ENCODE data around the gene SECISBP2.

The SECISBP2 gene

GRCh38 chr9:89388084-89388867 lies 70.0 kb downstream of the SECISBP2 start:
- WGBS (ENCODE audit: insufficient coverage, insufficient read length): no CpG with 5 or more reads among the region's 19 CpGs
- H3K4me1 ChIP-seq (ENCODE audit: control insufficient read depth, insufficient read depth, low read length): no peaks in the 10 kb centered on the region
- H3K27me3 ChIP-seq (ENCODE audit: control insufficient read depth, insufficient read depth, low read length): no peaks in the 10 kb centered on the region
- no peak overlapping the region for H3K27ac ChIP-seq (ENCODE audit: low read length)
- no peaks in the 10 kb centered on the region for H3K9me3 ChIP-seq (ENCODE audit: control insufficient read depth, insufficient read depth, low read length)
- H3K4me3 ChIP-seq (ENCODE audit: low read length): no peak overlapping the region; the same call in 1 of the 2 replicates
- no peak for DNase-seq (ENCODE audit: low read depth, low spot score)
- H3K36me3 ChIP-seq (ENCODE audit: control insufficient read depth, insufficient read depth, low read length): peaks cover 39% of the 10 kb centered on the region

GRCh38 chr9:89388868-89389177 lies 70.5 kb downstream of the SECISBP2 start:
- WGBS (ENCODE audit: insufficient coverage, insufficient read length): no CpG with 5 or more reads among the region's 12 CpGs
- no peak for DNase-seq (ENCODE audit: low read depth, low spot score)
- Histone ChIP-seq H3K27me3 (ENCODE audit: control insufficient read depth, insufficient read depth, low read length) (no peaks in the 10 kb centered on the region), H3K4me1 (ENCODE audit: control insufficient read depth, insufficient read depth, low read length) (no peaks in the 10 kb centered on the region), H3K4me3 (ENCODE audit: low read length) (no peak overlapping the region), H3K27ac (ENCODE audit: low read length) (no peak overlapping the region), H3K36me3 (ENCODE audit: control insufficient read depth, insufficient read depth, low read length) (peaks cover 37% of the 10 kb centered on the region), H3K9me3 (ENCODE audit: control insufficient read depth, insufficient read depth, low read length) (no peaks in the 10 kb centered on the region)

GRCh38 chr9:89390068-89390555 lies 71.8 kb downstream of the SECISBP2 start:
- no peak for DNase-seq (ENCODE audit: low read depth, low spot score)
- no CpG with 5 or more reads among the region's 10 CpGs for WGBS (ENCODE audit: insufficient coverage, insufficient read length)
- Histone ChIP-seq H3K27me3 (ENCODE audit: control insufficient read depth, insufficient read depth, low read length) (no peaks in the 10 kb centered on the region), H3K4me3 (ENCODE audit: low read length) (no peak overlapping the region), H3K36me3 (ENCODE audit: control insufficient read depth, insufficient read depth, low read length) (peaks cover 33% of the 10 kb centered on the region), H3K9me3 (ENCODE audit: control insufficient read depth, insufficient read depth, low read length) (no peaks in the 10 kb centered on the region), H3K4me1 (ENCODE audit: control insufficient read depth, insufficient read depth, low read length) (no peaks in the 10 kb centered on the region), H3K27ac (ENCODE audit: low read length) (no peak overlapping the region)

GRCh38 chr9:89390578-89391116 lies 72.3 kb downstream of the SECISBP2 start:
- Histone ChIP-seq H3K27me3 (ENCODE audit: control insufficient read depth, insufficient read depth, low read length) (no peaks in the 10 kb centered on the region), H3K27ac (ENCODE audit: low read length) (no peak overlapping the region), H3K4me1 (ENCODE audit: control insufficient read depth, insufficient read depth, low read length) (no peaks in the 10 kb centered on the region), H3K9me3 (ENCODE audit: control insufficient read depth, insufficient read depth, low read length) (no peaks in the 10 kb centered on the region), H3K4me3 (ENCODE audit: low read length) (no peak overlapping the region), H3K36me3 (ENCODE audit: control insufficient read depth, insufficient read depth, low read length) (peaks cover 33% of the 10 kb centered on the region)
- no peak for DNase-seq (ENCODE audit: low read depth, low spot score)
- no CpG with 5 or more reads among the region's 5 CpGs for WGBS (ENCODE audit: insufficient coverage, insufficient read length)

GRCh38 chr9:89391585-89391984 lies 73.3 kb downstream of the SECISBP2 start:
- peaks cover 34% of the 10 kb centered on the region for H3K36me3 ChIP-seq (ENCODE audit: control insufficient read depth, insufficient read depth, low read length)
- no CpG with 5 or more reads among the region's 6 CpGs for WGBS (ENCODE audit: insufficient coverage, insufficient read length)
- H3K9me3 ChIP-seq (ENCODE audit: control insufficient read depth, insufficient read depth, low read length): no peaks in the 10 kb centered on the region
- no peaks in the 10 kb centered on the region for H3K4me1 ChIP-seq (ENCODE audit: control insufficient read depth, insufficient read depth, low read length)
- no peaks in the 10 kb centered on the region for H3K27me3 ChIP-seq (ENCODE audit: control insufficient read depth, insufficient read depth, low read length)
- no peak for DNase-seq (ENCODE audit: low read depth, low spot score)
- H3K4me3 ChIP-seq (ENCODE audit: low read length): no peak overlapping the region
- no peak overlapping the region for H3K27ac ChIP-seq (ENCODE audit: low read length)

- Histone ChIP-seq H3K36me3 (ENCODE audit: control insufficient read depth, insufficient read depth, low read length) (peaks cover 24% of the 10 kb centered on the region), H3K4me3 (ENCODE audit: low read length) (no peak overlapping the region), H3K9me3 (ENCODE audit: control insufficient read depth, insufficient read depth, low read length) (no peaks in the 10 kb centered on the region), H3K27ac (ENCODE audit: low read length) (no peak overlapping the region), H3K27me3 (ENCODE audit: control insufficient read depth, insufficient read depth, low read length) (no peaks in the 10 kb centered on the region), H3K4me1 (ENCODE audit: control insufficient read depth, insufficient read depth, low read length) (no peaks in the 10 kb centered on the region)
- no peak for DNase-seq (ENCODE audit: low read depth, low spot score)
- WGBS (ENCODE audit: insufficient coverage, insufficient read length): no CpG with 5 or more reads among the region's 12 CpGs
These were observed 76.1 kb downstream of the SECISBP2 start for GRCh38 chr9:89394412-89394811.

GRCh38 chr9:89395931-89396710 lies 77.8 kb downstream of the SECISBP2 start:
- H3K4me3 ChIP-seq (ENCODE audit: low read length): no peak overlapping the region
- DNase-seq (ENCODE audit: low read depth, low spot score): no peak
- no CpG with 5 or more reads among the region's 11 CpGs for WGBS (ENCODE audit: insufficient coverage, insufficient read length)
- H3K4me1 ChIP-seq (ENCODE audit: control insufficient read depth, insufficient read depth, low read length): no peaks in the 10 kb centered on the region
- no peak overlapping the region for H3K27ac ChIP-seq (ENCODE audit: low read length)
- H3K36me3 ChIP-seq (ENCODE audit: control insufficient read depth, insufficient read depth, low read length): peaks cover 22% of the 10 kb centered on the region
- no peaks in the 10 kb centered on the region for H3K27me3 ChIP-seq (ENCODE audit: control insufficient read depth, insufficient read depth, low read length)
- no peaks in the 10 kb centered on the region for H3K9me3 ChIP-seq (ENCODE audit: control insufficient read depth, insufficient read depth, low read length)

GRCh38 chr9:89397471-89397870 lies 79.2 kb downstream of the SECISBP2 start:
- Histone ChIP-seq H3K4me3 (ENCODE audit: low read length) (no peak overlapping the region), H3K27me3 (ENCODE audit: control insufficient read depth, insufficient read depth, low read length) (no peaks in the 10 kb centered on the region), H3K27ac (ENCODE audit: low read length) (no peak overlapping the region), H3K9me3 (ENCODE audit: control insufficient read depth, insufficient read depth, low read length) (no peaks in the 10 kb centered on the region), H3K36me3 (ENCODE audit: control insufficient read depth, insufficient read depth, low read length) (peaks cover 25% of the 10 kb centered on the region), H3K4me1 (ENCODE audit: control insufficient read depth, insufficient read depth, low read length) (no peaks in the 10 kb centered on the region)
- WGBS (ENCODE audit: insufficient coverage, insufficient read length): no CpG with 5 or more reads among the region's 5 CpGs
- no peak for DNase-seq (ENCODE audit: low read depth, low spot score)

- DNase-seq (ENCODE audit: low read depth, low spot score): no peak
- peaks cover 24% of the 10 kb centered on the region for H3K36me3 ChIP-seq (ENCODE audit: control insufficient read depth, insufficient read depth, low read length)
These were observed 80.3 kb downstream of the SECISBP2 start for GRCh38 chr9:89398621-89399020.

GRCh38 chr9:89400403-89401116 lies 82.3 kb downstream of the SECISBP2 start:
- Histone ChIP-seq H3K36me3 (ENCODE audit: control insufficient read depth, insufficient read depth, low read length) (peaks cover 24% of the 10 kb centered on the region), H3K9me3 (ENCODE audit: control insufficient read depth, insufficient read depth, low read length) (no peaks in the 10 kb centered on the region), H3K27me3 (ENCODE audit: control insufficient read depth, insufficient read depth, low read length) (no peaks in the 10 kb centered on the region), H3K27ac (ENCODE audit: low read length) (no peak overlapping the region), H3K4me1 (ENCODE audit: control insufficient read depth, insufficient read depth, low read length) (no peaks in the 10 kb centered on the region), H3K4me3 (ENCODE audit: low read length) (no peak overlapping the region)
- WGBS (ENCODE audit: insufficient coverage, insufficient read length): no CpG with 5 or more reads among the region's 12 CpGs
- no peak for DNase-seq (ENCODE audit: low read depth, low spot score)

More at GRCh38 chr9:89398621-89399020, 80.3 kb downstream of the SECISBP2 start:
- H3K4me3 ChIP-seq (ENCODE audit: low read length): no peak overlapping the region
- no peaks in the 10 kb centered on the region for H3K27me3 ChIP-seq (ENCODE audit: control insufficient read depth, insufficient read depth, low read length)
- no peak overlapping the region for H3K27ac ChIP-seq (ENCODE audit: low read length)
- H3K9me3 ChIP-seq (ENCODE audit: control insufficient read depth, insufficient read depth, low read length): no peaks in the 10 kb centered on the region
- WGBS (ENCODE audit: insufficient coverage, insufficient read length): no CpG with 5 or more reads among the region's 5 CpGs
- H3K4me1 ChIP-seq (ENCODE audit: control insufficient read depth, insufficient read depth, low read length): no peaks in the 10 kb centered on the region

All from iPS DF 6.9 (cell line).